CD1c-positive myeloid dendritic cell (primary cell): ENCODE data around the gene PLA2G15.

Experiments
- DNase-seq: peaks from one replicate; pipeline ENCODE4 v3.0.0-alpha.2; 2016; ENCODE audit errors: extremely low spot score

Gene PLA2G15

GRCh38 chr16:68253721-68254120 is 8.5 kb downstream of the PLA2G15 start:
- DNase-seq, result no peak

DNA sequence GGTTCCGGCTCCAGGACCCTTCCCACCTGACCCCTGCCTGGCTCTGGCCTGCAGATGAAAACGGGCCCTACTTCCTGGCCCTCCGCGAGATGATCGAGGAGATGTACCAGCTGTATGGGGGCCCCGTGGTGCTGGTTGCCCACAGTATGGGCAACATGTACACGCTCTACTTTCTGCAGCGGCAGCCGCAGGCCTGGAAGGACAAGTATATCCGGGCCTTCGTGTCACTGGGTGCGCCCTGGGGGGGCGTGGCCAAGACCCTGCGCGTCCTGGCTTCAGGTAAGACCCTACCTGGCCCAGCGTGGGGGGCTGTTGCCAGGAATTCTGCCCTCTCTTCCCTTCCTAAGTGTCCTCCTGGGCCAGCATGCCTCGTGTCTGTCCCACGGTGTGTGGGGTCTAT is 10.5 kb downstream of the PLA2G15 start:
- DNase-seq, result no peak

DNA sequence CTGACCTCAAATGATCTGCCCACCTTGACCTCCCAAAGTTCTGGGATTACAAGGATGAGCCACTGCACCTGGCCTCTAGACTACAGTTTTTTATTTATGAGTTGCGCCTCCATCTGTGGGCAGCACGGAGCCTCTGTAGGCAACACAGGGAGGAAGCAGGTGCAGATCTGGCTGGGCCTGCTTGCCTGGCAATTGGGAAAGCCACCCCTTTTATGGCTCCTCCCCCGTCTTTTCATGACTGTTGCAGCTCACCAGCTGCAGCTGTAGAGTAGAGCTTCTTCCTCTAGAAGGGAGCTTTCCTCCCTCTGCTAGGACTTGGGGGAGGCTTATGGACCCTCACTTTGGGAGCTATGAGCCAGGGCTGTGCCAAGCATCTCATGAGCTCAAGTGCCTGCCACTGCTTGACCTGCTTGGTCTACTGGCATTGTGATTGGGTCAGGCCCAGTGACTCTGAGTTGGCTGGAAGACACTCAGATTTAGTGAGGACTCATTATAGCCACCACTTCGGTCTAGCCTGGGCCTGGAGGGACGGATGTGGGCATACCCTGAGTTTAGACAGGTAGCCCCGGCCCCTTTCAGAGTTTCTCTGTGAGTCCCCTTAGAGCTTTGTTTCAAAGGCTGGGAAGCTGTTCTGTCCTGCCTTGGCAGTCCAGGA is 12.2 kb downstream of the PLA2G15 start:
- DNase-seq, result peak; percentile 51

- peak; percentile 79 for DNase-seq
Measured at GRCh38 chr16:68257906-68258800, 13.0 kb downstream of the PLA2G15 start.

DNA sequence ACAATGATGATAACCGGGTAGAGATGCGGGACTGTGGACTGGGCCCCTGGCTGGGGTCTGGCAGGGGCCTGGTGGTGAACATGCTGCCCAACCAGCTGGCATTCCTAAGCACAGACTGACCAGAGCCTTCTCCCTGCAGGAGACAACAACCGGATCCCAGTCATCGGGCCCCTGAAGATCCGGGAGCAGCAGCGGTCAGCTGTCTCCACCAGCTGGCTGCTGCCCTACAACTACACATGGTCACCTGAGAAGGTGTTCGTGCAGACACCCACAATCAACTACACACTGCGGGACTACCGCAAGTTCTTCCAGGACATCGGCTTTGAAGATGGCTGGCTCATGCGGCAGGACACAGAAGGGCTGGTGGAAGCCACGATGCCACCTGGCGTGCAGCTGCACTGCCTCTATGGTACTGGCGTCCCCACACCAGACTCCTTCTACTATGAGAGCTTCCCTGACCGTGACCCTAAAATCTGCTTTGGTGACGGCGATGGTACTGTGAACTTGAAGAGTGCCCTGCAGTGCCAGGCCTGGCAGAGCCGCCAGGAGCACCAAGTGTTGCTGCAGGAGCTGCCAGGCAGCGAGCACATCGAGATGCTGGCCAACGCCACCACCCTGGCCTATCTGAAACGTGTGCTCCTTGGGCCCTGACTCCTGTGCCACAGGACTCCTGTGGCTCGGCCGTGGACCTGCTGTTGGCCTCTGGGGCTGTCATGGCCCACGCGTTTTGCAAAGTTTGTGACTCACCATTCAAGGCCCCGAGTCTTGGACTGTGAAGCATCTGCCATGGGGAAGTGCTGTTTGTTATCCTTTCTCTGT is 14.0 kb downstream of the PLA2G15 start:
- DNase-seq, result peak; percentile 57

- DNase-seq, result no peak
Measured at GRCh38 chr16:68263559-68264127, 18.5 kb downstream of the PLA2G15 start.

GRCh38 chr16:68264128-68265077 is 19.2 kb downstream of the PLA2G15 start, which contains the start of gene SLC7A6:
SLC7A6 (plus strand) TSS chr16:68264526; CDS start chr16:68274727, 10,201 bp downstream.
- DNase-seq, result peak; percentile 87

DNA sequence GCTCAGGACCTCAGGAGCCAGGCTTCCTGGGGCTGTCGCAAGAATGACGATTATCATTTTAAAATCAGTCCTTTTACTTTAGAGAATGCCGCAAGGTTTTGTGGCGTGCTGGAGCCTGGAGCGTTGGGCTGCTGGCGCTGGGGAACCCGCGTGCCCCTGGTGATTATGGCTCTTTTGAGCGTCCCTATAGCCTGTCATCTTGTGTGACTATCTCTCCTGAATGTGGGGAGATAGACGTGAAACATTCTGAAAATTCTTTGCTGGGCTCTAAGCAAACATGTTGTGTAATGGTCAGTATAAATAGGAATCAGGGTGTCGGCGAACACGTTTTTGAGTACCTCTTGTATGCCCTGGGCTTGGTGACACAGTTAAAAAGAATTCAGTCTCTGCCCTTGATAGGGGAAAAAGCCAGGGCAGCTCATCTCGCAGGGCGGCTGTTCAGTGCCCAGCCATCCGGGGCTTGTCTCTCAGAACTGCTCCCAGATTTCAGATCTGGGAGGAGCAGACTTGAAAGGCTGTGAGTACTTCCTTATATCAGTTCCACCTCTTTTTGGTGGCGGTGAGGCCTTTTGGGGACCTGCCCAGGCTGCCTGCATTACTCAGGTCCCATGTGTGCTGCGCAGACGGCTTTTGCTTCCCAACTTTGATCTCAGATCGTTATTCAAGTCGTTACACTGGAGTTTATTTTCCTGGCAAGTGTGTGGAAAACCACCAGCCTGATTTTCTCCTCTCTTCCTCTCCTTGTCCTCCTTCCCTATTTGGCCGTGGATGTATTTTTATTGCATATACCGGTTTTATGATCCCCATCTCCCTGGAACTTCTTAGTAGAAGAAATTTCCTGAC is 20.1 kb downstream of the PLA2G15 start:
- DNase-seq, result peak; percentile 77

GRCh38 chr16:68267612-68268405 is 22.6 kb downstream of the PLA2G15 start:
- no peak for DNase-seq

DNA sequence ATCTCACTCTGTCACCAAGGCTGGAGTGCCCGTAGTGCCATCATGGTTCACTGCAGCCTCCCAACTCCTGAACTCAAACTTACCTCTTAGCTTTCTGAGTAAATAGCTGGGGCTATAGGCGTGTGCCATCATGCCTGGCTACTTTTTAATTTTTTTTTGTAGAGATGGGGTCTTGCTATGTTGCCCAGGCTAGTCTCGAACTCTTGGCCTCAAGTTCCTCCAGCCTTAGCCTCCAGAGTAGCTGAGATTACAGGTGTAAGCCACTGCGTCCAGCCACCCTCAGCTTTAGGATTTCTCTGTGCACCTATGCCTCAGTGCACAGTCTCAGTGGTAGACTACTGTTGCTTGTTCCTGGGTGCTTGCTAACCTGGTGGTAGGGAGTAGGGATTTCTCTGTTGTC is 24.6 kb downstream of the PLA2G15 start:
- no peak for DNase-seq

GRCh38 chr16:68270353-68270752 is 25.2 kb downstream of the PLA2G15 start:
- no peak for DNase-seq

DNA sequence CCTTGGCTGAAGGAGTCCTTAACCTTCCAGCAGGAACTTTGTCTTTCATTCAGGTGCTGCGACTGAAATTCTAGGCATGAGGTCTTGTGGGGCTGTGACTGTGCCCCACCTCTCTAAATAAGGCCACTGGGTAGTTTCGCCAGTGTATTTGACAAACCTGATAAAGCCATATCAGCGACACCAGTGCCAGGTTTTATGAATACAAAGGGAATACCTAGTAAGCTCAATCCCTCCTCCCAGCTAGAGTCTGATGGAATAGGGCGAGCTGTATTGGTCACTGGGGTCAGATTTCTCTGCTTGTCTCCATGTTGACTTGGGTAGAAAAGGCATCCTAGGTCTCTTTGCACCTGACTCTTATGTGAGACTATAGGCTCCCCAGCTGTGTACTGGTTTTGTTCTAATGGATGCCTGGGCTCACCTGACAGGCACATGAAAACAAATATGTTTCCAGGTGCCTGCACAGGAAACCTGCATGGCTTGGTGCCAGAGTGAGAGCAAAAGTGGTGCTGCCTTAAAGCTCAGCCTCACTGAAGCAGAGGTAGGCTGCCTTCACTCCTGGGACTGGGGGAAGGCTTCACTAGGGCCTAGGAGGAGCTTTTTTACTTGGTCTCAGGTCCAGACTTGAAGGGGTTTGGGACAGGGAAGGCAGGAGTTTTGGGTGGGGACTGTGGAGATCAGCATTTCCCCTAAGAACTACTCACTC is 27.5 kb downstream of the PLA2G15 start:
- DNase-seq, result peak; percentile 23

GRCh38 chr16:68273459-68273858 is 28.3 kb downstream of the PLA2G15 start:
- DNase-seq, result no peak

- DNase-seq, result no peak
Measured at GRCh38 chr16:68273896-68274295, 28.7 kb downstream of the PLA2G15 start.

GRCh38 chr16:68274441-68274840 is 29.3 kb downstream of the PLA2G15 start:
- DNase-seq, result no peak

GRCh38 chr16:68275611-68276191 is 30.5 kb downstream of the PLA2G15 start:
- no peak for DNase-seq

- no peak for DNase-seq
Measured at GRCh38 chr16:68276223-68276622, 31.1 kb downstream of the PLA2G15 start.
